Measurements from ENCODE around the gene ZDHHC16.

Gene ZDHHC16

GRCh38 chr10:97411406-97411805 lies 34.6 kb upstream of the ZDHHC16 start (continued):
- no peak for TF ChIP-seq ZNF645 (tag by site-specific recombination; IDR thresholded peaks at IDR 0.05)
- TF ChIP-seq PRDM6 (tag by site-specific recombination; IDR thresholded peaks at IDR 0.05): no peak
- no peak for TF ChIP-seq ZNF660 (tag by site-specific recombination; IDR thresholded peaks at IDR 0.05)
- TF ChIP-seq, protein P1, sequence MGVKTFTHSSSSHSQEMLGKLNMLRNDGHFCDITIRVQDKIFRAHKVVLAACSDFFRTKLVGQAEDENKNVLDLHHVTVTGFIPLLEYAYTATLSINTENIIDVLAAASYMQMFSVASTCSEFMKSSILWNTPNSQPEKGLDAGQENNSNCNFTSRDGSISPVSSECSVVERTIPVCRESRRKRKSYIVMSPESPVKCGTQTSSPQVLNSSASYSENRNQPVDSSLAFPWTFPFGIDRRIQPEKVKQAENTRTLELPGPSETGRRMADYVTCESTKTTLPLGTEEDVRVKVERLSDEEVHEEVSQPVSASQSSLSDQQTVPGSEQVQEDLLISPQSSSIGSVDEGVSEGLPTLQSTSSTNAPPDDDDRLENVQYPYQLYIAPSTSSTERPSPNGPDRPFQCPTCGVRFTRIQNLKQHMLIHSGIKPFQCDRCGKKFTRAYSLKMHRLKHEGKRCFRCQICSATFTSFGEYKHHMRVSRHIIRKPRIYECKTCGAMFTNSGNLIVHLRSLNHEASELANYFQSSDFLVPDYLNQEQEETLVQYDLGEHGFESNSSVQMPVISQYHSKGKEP (tag by site-specific recombination; IDR thresholded peaks at IDR 0.05): 0 out of 2 replicates have a peak, but pooled peaks have one; percentile 64
- TF ChIP-seq ZNF211 (tag by site-specific recombination; IDR thresholded peaks at IDR 0.05; ENCODE audit: low read depth): no peak
- TF ChIP-seq ZNF37A (tag by site-specific recombination; IDR thresholded peaks at IDR 0.05): no peak

DNA sequence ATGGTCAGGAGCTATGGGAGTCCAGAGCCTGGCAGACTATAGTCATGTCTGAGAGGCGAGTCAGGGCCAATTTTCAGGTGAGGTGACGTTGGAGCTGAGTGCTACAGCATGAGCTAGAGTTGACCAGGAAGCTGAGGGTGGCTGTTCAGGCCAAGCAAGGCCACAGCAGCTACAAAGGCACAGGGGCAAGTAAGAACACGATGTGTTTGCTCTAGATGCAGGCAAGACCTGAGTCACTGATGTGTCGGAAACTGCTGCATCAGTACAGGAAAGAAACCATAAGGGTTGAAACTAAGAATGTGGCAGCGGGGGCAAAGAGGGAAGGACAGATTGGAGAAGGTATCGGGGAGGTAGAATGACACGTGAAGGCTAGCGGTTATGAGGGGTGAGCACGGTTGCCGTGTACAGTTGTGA lies 33.1 kb upstream of the ZDHHC16 start:
- H3K4me3 ChIP-seq (ENCODE audit: low read depth, low read length): no peak overlapping the region
- no peaks in the 10 kb centered on the region for H3K9me3 ChIP-seq (ENCODE audit: control insufficient read depth, insufficient read depth, low read depth, low read length)
- CTCF ChIA-PET: interaction anchor here (0.6 to 1.1 kb wide), 6 partner anchors 13 to 1042 kb away, joined by 3 to 5 read pairs (median 3); partner anchors contain the start of genes EXOSC1 and ZDHHC16
- no peaks in the 10 kb centered on the region for H3K4me1 ChIP-seq (ENCODE audit: control insufficient read depth, insufficient read depth, low read length)
- H3K36me3 ChIP-seq (ENCODE audit: control insufficient read depth in 2 of 2, insufficient read depth in 1 of 2, low read length in 2 of 2): no peaks in the 10 kb centered on the region
- TF ChIP-seq ZNF473 (tag by site-specific recombination; IDR thresholded peaks at IDR 0.05) (no peak), ZNF404 (tag by site-specific recombination; IDR thresholded peaks at IDR 0.05) (no peak), ZNF366 (tag by site-specific recombination; conservative IDR thresholded peaks at IDR 0.05) (no peak), PRDM6 (tag by site-specific recombination; IDR thresholded peaks at IDR 0.05) (no peak), ZNF221 (tag by site-specific recombination; IDR thresholded peaks at IDR 0.05; ENCODE audit: borderline replicate concordance) (no peak), HOXD13 (CRISPR knock-in tag; IDR thresholded peaks at IDR 0.05; ENCODE audit: borderline replicate concordance) (no peak), SCRT2 (tag by site-specific recombination; IDR thresholded peaks at IDR 0.05) (no peak), PRDM1 (tag by site-specific recombination; IDR thresholded peaks at IDR 0.05) (no peak), SP2 (tag by site-specific recombination; IDR thresholded peaks at IDR 0.05) (no peak), MZF1 (tag by site-specific recombination; IDR thresholded peaks at IDR 0.05; ENCODE audit: borderline replicate concordance) (no peak), ZNF645 (tag by site-specific recombination; IDR thresholded peaks at IDR 0.05) (no peak), ZNF548 (tag by site-specific recombination; IDR thresholded peaks at IDR 0.05) (no peak), OVOL3 (tag by site-specific recombination; IDR thresholded peaks at IDR 0.05) (no peak), ZNF433 (tag by site-specific recombination; IDR thresholded peaks at IDR 0.05; ENCODE audit: low read depth) (no peak), SP7 (tag by site-specific recombination; IDR thresholded peaks at IDR 0.05) (no peak), ZNF114 (tag by site-specific recombination; IDR thresholded peaks at IDR 0.05) (no peak)
- TF ChIP-seq, protein P2, sequence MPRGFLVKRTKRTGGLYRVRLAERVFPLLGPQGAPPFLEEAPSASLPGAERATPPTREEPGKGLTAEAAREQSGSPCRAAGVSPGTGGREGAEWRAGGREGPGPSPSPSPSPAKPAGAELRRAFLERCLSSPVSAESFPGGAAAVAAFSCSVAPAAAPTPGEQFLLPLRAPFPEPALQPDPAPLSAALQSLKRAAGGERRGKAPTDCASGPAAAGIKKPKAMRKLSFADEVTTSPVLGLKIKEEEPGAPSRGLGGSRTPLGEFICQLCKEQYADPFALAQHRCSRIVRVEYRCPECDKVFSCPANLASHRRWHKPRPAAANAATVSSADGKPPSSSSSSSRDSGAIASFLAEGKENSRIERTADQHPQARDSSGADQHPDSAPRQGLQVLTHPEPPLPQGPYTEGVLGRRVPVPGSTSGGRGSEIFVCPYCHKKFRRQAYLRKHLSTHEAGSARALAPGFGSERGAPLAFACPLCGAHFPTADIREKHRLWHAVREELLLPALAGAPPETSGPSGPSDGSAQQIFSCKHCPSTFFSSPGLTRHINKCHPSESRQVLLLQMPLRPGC (tag by site-specific recombination; IDR thresholded peaks at IDR 0.05): no peak
- TF ChIP-seq, protein P3, sequence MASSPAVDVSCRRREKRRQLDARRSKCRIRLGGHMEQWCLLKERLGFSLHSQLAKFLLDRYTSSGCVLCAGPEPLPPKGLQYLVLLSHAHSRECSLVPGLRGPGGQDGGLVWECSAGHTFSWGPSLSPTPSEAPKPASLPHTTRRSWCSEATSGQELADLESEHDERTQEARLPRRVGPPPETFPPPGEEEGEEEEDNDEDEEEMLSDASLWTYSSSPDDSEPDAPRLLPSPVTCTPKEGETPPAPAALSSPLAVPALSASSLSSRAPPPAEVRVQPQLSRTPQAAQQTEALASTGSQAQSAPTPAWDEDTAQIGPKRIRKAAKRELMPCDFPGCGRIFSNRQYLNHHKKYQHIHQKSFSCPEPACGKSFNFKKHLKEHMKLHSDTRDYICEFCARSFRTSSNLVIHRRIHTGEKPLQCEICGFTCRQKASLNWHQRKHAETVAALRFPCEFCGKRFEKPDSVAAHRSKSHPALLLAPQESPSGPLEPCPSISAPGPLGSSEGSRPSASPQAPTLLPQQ (tag by site-specific recombination; IDR thresholded peaks at IDR 0.05): no peak
- POLR2A ChIA-PET: interaction anchor here (0.5 to 1.5 kb wide), 3 partner anchors 12 to 49 kb away, joined by 3 to 4 read pairs (median 3); partner anchors contain the start of gene RRP12
- H3K27ac ChIP-seq (ENCODE audit: extremely low read depth, low read depth, low read length): no peak overlapping the region
